ENCODE results near the gene H1-8. TPM values are rescaled to one million over a fixed set of nuclear protein-coding genes. Genes with fewer than 3 reads are reported as not detected.

H1-8 gene
- polyA plus RNA-seq, 2 donors = not detected

- WGBS, 2 donors = 78 to 79% methylated on average over 11 of the region's 11 CpGs
These were observed 16.0 kb downstream of the H1-8 start for GRCh38 chr3:129558772-129559564.

GRCh38 chr3:129559565-129560079 is 16.6 kb downstream of the H1-8 start:
- 85 to 92% methylated on average over 20 of the region's 20 CpGs for WGBS, 2 donors
- Histone ChIP-seq H3K27me3 (ENCODE audit: control insufficient read depth in 1 of 2, insufficient read depth in 2 of 2, low read length in 2 of 2) (no peaks in the 10 kb centered on the region), H3K4me1 (ENCODE audit: control insufficient read depth in 2 of 2, insufficient read depth in 2 of 2, low read length in 1 of 2) (peaks cover 5 to 9% of the 10 kb centered on the region in 2 donors), H3K9me3 (ENCODE audit: control insufficient read depth in 2 of 2, insufficient read depth in 1 of 2, low read depth in 1 of 2, low read length in 1 of 2) (no peaks in the 10 kb centered on the region), H3K27ac (ENCODE audit: low read depth in 2 of 2, low read length in 1 of 2) (peak overlapping the region in 1 of 2 donors; percentile 19), H3K4me3 (ENCODE audit: low read depth in 1 of 2, low read length in 2 of 2) (no peak overlapping the region), H3K36me3 (ENCODE audit: control insufficient read depth in 2 of 2, insufficient read depth in 2 of 2, low read length in 1 of 2) (peaks cover 0 to 12% of the 10 kb centered on the region in 2 donors)

More at GRCh38 chr3:129558772-129559564, 16.0 kb downstream of the H1-8 start:
- Histone ChIP-seq H3K9me3 (ENCODE audit: control insufficient read depth in 2 of 2, insufficient read depth in 1 of 2, low read depth in 1 of 2, low read length in 1 of 2) (no peaks in the 10 kb centered on the region), H3K4me1 (ENCODE audit: control insufficient read depth in 2 of 2, insufficient read depth in 2 of 2, low read length in 1 of 2) (peaks cover 5 to 9% of the 10 kb centered on the region in 2 donors), H3K27ac (ENCODE audit: low read depth in 2 of 2, low read length in 1 of 2) (no peak overlapping the region), H3K36me3 (ENCODE audit: control insufficient read depth in 2 of 2, insufficient read depth in 2 of 2, low read length in 1 of 2) (peaks cover 0 to 12% of the 10 kb centered on the region in 2 donors), H3K27me3 (ENCODE audit: control insufficient read depth in 1 of 2, insufficient read depth in 2 of 2, low read length in 2 of 2) (no peaks in the 10 kb centered on the region), H3K4me3 (ENCODE audit: low read depth in 1 of 2, low read length in 2 of 2) (no peak overlapping the region)

DNA sequence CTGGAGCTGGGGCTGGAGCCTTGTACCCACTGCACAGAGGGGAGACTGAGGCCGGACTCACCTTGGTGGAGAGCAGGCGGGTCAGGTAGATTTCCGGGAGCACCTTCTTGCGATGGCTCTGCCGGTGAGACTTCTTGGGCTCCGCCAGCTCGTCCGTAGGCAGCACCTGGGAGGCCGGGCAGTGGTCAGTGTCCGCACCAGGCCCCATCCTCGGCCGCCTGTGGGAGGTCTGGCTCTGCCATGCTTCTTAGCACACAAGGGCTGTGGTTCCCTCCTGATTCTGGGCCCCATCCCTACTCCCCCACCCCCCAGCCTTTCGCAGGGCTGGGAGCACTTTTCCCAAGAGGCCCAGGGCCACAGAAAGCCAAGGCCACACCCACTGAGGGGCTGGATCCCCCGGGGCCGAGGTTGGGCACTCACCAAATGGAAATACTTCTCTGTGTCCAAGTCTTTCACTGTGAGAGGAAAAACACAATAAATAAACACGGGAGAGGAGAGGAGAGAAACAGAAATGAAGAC is 17.4 kb downstream of the H1-8 start:
- 66% methylated on average over 13 to 16 of the region's 16 CpGs for WGBS, 2 donors
- peaks cover 8 to 9% of the 10 kb centered on the region in 2 donors for H3K4me1 ChIP-seq (ENCODE audit: control insufficient read depth in 2 of 2, insufficient read depth in 2 of 2, low read length in 1 of 2)

GRCh38 chr3:129560911-129561594 is 18.1 kb downstream of the H1-8 start:
- H3K4me3 ChIP-seq (ENCODE audit: low read depth in 1 of 2, low read length in 2 of 2) = no peak overlapping the region
- 29 to 31% methylated on average over 17 to 18 of the region's 18 CpGs for WGBS, 2 donors
- no peaks in the 10 kb centered on the region for H3K27me3 ChIP-seq (ENCODE audit: control insufficient read depth in 1 of 2, insufficient read depth in 2 of 2, low read length in 2 of 2)
- H3K4me1 ChIP-seq (ENCODE audit: control insufficient read depth in 2 of 2, insufficient read depth in 2 of 2, low read length in 1 of 2) = peaks cover 8 to 9% of the 10 kb centered on the region in 2 donors
- H3K27ac ChIP-seq (ENCODE audit: low read depth in 2 of 2, low read length in 1 of 2) = peak overlapping the region; percentile 70 to 82
- no peaks in the 10 kb centered on the region for H3K9me3 ChIP-seq (ENCODE audit: control insufficient read depth in 2 of 2, insufficient read depth in 1 of 2, low read depth in 1 of 2, low read length in 1 of 2)
- peaks cover 0 to 19% of the 10 kb centered on the region in 2 donors for H3K36me3 ChIP-seq (ENCODE audit: control insufficient read depth in 2 of 2, insufficient read depth in 2 of 2, low read length in 1 of 2)

More for the DNA sequence above, 17.4 kb downstream of the H1-8 start:
- Histone ChIP-seq H3K4me3 (ENCODE audit: low read depth in 1 of 2, low read length in 2 of 2) (no peak overlapping the region), H3K27me3 (ENCODE audit: control insufficient read depth in 1 of 2, insufficient read depth in 2 of 2, low read length in 2 of 2) (no peaks in the 10 kb centered on the region), H3K9me3 (ENCODE audit: control insufficient read depth in 2 of 2, insufficient read depth in 1 of 2, low read depth in 1 of 2, low read length in 1 of 2) (no peaks in the 10 kb centered on the region), H3K36me3 (ENCODE audit: control insufficient read depth in 2 of 2, insufficient read depth in 2 of 2, low read length in 1 of 2) (peaks cover 0 to 16% of the 10 kb centered on the region in 2 donors), H3K27ac (ENCODE audit: low read depth in 2 of 2, low read length in 1 of 2) (peak overlapping the region in 1 of 2 donors; percentile 45)

DNA sequence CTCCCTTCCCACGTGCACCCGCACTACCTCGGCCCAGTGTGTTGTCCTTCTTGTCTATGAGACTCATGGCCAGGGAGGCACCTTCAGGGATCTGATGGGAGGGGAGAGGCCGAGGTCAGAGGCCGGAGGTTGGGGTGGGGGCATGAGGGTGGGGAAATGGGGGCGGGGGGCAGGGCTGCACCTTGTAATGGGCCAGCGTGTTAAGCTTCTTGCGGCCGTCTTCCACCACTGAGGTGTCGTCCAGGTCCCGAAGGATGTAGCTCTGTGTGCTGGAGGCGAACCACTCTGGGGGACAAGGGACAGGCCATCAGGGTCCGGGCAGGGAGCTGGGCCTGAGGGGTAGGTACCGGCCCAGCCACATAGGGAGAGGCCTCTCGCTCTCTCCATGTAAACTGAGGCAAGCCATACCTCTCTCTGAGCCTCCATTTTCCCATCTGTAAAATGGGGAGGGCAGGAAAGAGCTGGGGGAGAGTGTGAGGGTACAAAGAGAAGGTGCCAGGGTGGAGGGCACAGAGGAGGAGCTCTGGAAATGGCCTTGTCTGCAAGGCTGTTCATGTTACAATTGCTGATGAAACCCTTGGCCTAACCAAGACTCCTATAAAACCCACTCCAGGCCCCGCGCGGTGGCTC is 18.8 kb downstream of the H1-8 start:
- peaks cover 0 to 17% of the 10 kb centered on the region in 2 donors for H3K36me3 ChIP-seq (ENCODE audit: control insufficient read depth in 2 of 2, insufficient read depth in 2 of 2, low read length in 1 of 2)
- WGBS, 2 donors = 80 to 86% methylated on average over 18 of the region's 18 CpGs
- no peaks in the 10 kb centered on the region for H3K27me3 ChIP-seq (ENCODE audit: control insufficient read depth in 1 of 2, insufficient read depth in 2 of 2, low read length in 2 of 2)
- H3K27ac ChIP-seq (ENCODE audit: low read depth in 2 of 2, low read length in 1 of 2) = peak overlapping the region in 1 of 2 donors; percentile 70
- peaks cover 8 to 9% of the 10 kb centered on the region in 2 donors for H3K4me1 ChIP-seq (ENCODE audit: control insufficient read depth in 2 of 2, insufficient read depth in 2 of 2, low read length in 1 of 2)
- H3K4me3 ChIP-seq (ENCODE audit: low read depth in 1 of 2, low read length in 2 of 2) = no peak overlapping the region
- H3K9me3 ChIP-seq (ENCODE audit: control insufficient read depth in 2 of 2, insufficient read depth in 1 of 2, low read depth in 1 of 2, low read length in 1 of 2) = no peaks in the 10 kb centered on the region

DNA sequence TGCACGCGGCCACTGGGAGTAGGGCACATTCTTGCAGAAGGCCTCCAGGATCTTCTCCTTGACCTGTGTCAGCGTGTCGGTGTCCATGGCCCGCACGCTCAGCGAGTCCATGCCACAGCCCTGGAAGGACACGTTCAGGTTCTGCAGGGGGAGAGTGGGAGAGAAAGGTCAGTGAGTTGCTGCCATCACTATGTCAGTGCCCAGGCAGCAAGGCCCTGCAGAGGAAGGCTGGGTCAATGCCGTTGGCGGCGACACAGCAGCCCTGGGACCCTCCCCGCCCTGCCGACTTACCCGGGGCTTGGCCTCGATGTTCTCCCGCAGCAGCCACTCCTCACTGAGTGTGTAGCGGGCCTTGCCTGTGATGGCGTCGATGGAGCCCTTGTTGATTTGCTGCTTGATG is 19.8 kb downstream of the H1-8 start:
- H3K9me3 ChIP-seq (ENCODE audit: control insufficient read depth in 2 of 2, insufficient read depth in 1 of 2, low read depth in 1 of 2, low read length in 1 of 2) = no peaks in the 10 kb centered on the region
- peaks cover 5 to 6% of the 10 kb centered on the region in 2 donors for H3K4me1 ChIP-seq (ENCODE audit: control insufficient read depth in 2 of 2, insufficient read depth in 2 of 2, low read length in 1 of 2)
- no peak overlapping the region for H3K27ac ChIP-seq (ENCODE audit: low read depth in 2 of 2, low read length in 1 of 2)
- WGBS, 2 donors = 92 to 94% methylated on average over 19 of the region's 19 CpGs
- no peaks in the 10 kb centered on the region for H3K27me3 ChIP-seq (ENCODE audit: control insufficient read depth in 1 of 2, insufficient read depth in 2 of 2, low read length in 2 of 2)
- peaks cover 0 to 17% of the 10 kb centered on the region in 2 donors for H3K36me3 ChIP-seq (ENCODE audit: control insufficient read depth in 2 of 2, insufficient read depth in 2 of 2, low read length in 1 of 2)
- H3K4me3 ChIP-seq (ENCODE audit: low read depth in 1 of 2, low read length in 2 of 2) = no peak overlapping the region

DNA sequence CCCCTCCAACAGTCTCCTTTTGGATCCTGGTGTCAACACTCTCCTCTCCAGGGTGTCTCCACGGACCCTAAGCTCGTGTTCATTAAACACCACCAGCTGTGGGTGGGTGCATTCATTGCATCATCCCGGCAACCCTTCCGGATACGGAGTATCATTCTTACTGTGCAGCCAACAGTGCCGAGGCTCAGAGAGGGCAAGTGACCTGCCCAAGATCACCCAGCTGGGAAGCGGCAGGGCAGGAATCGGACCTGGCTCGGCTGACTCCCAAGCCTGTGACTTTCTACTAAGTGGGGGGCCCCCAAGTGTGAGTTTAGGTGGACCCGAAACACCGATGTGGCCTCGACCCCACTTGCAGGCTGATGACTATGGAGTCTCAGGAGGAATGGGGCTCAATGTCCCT is 20.4 kb downstream of the H1-8 start:
- Histone ChIP-seq H3K27ac (ENCODE audit: low read depth in 2 of 2, low read length in 1 of 2) (no peak overlapping the region), H3K4me3 (ENCODE audit: low read depth in 1 of 2, low read length in 2 of 2) (no peak overlapping the region), H3K9me3 (ENCODE audit: control insufficient read depth in 2 of 2, insufficient read depth in 1 of 2, low read depth in 1 of 2, low read length in 1 of 2) (no peaks in the 10 kb centered on the region), H3K4me1 (ENCODE audit: control insufficient read depth in 2 of 2, insufficient read depth in 2 of 2, low read length in 1 of 2) (peaks cover 5% of the 10 kb centered on the region in 2 donors), H3K36me3 (ENCODE audit: control insufficient read depth in 2 of 2, insufficient read depth in 2 of 2, low read length in 1 of 2) (peaks cover 0 to 17% of the 10 kb centered on the region in 2 donors), H3K27me3 (ENCODE audit: control insufficient read depth in 1 of 2, insufficient read depth in 2 of 2, low read length in 2 of 2) (no peaks in the 10 kb centered on the region)
- WGBS, 2 donors = 90 to 91% methylated on average over 12 of the region's 12 CpGs

DNA sequence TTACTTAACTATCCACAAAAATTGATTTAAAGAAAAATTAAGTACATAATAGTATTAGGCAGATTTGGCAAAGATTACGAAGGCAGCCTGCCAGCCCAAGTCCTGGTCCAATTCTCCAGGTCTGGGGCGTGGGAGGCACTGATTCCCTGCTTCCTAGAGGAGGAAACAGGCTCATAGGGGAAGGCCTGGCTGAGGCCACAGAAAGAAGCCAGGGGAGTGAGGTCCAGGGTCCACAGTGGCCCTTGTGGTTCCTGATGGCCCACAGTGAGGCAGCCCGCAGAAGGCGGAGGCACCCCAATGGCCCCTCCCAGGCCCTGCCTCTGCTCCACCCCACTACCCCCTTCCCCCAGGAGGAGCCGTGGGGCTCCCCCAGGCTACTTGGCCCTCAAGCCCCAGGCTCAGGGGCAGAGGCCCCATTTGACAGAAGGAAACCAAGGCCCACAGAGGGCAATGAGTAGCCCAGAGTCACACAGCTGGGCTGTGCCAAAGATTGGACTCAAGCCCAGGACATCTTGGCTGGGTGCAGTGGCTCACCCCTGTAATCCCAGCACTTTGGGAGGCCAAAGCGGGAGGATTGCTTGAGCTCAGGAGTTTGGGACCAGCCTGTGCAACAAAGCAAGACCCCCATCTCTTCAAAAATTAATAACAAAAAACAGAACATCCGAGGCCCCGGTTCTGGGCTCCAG is 21.0 kb downstream of the H1-8 start:
- Histone ChIP-seq H3K4me3 (ENCODE audit: low read depth in 1 of 2, low read length in 2 of 2) (no peak overlapping the region), H3K27ac (ENCODE audit: low read depth in 2 of 2, low read length in 1 of 2) (peak overlapping the region in 1 of 2 donors; percentile 27), H3K36me3 (ENCODE audit: control insufficient read depth in 2 of 2, insufficient read depth in 2 of 2, low read length in 1 of 2) (peaks cover 0 to 17% of the 10 kb centered on the region in 2 donors), H3K9me3 (ENCODE audit: control insufficient read depth in 2 of 2, insufficient read depth in 1 of 2, low read depth in 1 of 2, low read length in 1 of 2) (no peaks in the 10 kb centered on the region), H3K4me1 (ENCODE audit: control insufficient read depth in 2 of 2, insufficient read depth in 2 of 2, low read length in 1 of 2) (peaks cover 5% of the 10 kb centered on the region in 2 donors), H3K27me3 (ENCODE audit: control insufficient read depth in 1 of 2, insufficient read depth in 2 of 2, low read length in 2 of 2) (no peaks in the 10 kb centered on the region)
- WGBS, 2 donors = 75 to 76% methylated on average over 7 to 8 of the region's 8 CpGs
